HEK293 (cell line): ENCODE data around the gene GLB1L2.

Experiments used
- CTCF ChIA-PET: fragments of 350-600 bp; formaldehyde crosslinking; extraction: SDS; loops from one replicate; lab custom pipeline; 2021; ENCODE audit warnings: antibody characterized with exemption; lab: Yijun Ruan, JAX
- POLR2A ChIA-PET: fragments of 300-600 bp; formaldehyde crosslinking; extraction: SDS; loops from one replicate; lab custom pipeline; 2020; ENCODE audit warnings: antibody characterized with exemption, inconsistent platforms; lab: Yijun Ruan, JAX
- H3K27ac ChIP-seq: fragments of 200-500 bp; sonication (Bioruptor generic); 2 replicates; pipeline ENCODE4 v1.5.1; 2014; ENCODE audit warnings: low read depth, low read length, control low read depth, inconsistent platforms; ENCODE audit errors: extremely low read depth
- H3K36me3 ChIP-seq, 2 experiments: fragments of 200-500 bp in 1 of 2; sonication (Bioruptor generic) in 1 of 2; 1 replicate in 1 of 2; 2 replicates in 1 of 2; pipeline ENCODE4 v1.5.1; 2014 to 2017; ENCODE audit warnings: inconsistent platforms in 2 of 2, low read length in 2 of 2; ENCODE audit not compliant: control insufficient read depth in 2 of 2, insufficient read depth in 1 of 2
- H3K4me1 ChIP-seq: fragments of 200-500 bp; sonication (Bioruptor generic); 2 replicates; pipeline ENCODE4 v1.5.1; 2014; ENCODE audit warnings: mild to moderate bottlenecking, low read length, inconsistent platforms; ENCODE audit not compliant: control insufficient read depth, insufficient read depth
- H3K4me3 ChIP-seq: 2 replicates; pipeline ENCODE4 v1.5.1; 2011; ENCODE audit warnings: low read depth, mild to moderate bottlenecking, control low read depth, low read length, moderate library complexity
- H3K9me3 ChIP-seq: fragments of 200-500 bp; sonication (Bioruptor generic); 2 replicates; pipeline ENCODE4 v1.5.1; 2014; ENCODE audit warnings: low read depth, low read length, inconsistent platforms; ENCODE audit not compliant: control insufficient read depth, insufficient read depth
- KLF7 ChIP-seq: fragments of 450-650 bp; formaldehyde crosslinking; IDR thresholded peaks from 2 replicates; pipeline ENCODE4 v1.5.1; 2016; ENCODE audit warnings: missing biosample characterization, missing genetic modification characterization, borderline replicate concordance
- KLF9 ChIP-seq: fragments of 450-650 bp; formaldehyde crosslinking; IDR thresholded peaks from 2 replicates; pipeline ENCODE4 v1.5.1; 2016; ENCODE audit warnings: missing biosample characterization, missing genetic modification characterization, low read depth
- PBX3 ChIP-seq: sonication (generic); formaldehyde crosslinking; IDR thresholded peaks from 2 replicates; pipeline ENCODE4 v1.8.1; 2022; ENCODE audit warnings: mild to moderate bottlenecking, moderate library complexity, missing genetic modification reagents
- SCRT1 ChIP-seq: fragments of 450-650 bp; formaldehyde crosslinking; IDR thresholded peaks from 2 replicates; pipeline ENCODE4 v1.5.1; 2016; ENCODE audit warnings: missing biosample characterization, missing genetic modification characterization, borderline replicate concordance
- TSHZ1 ChIP-seq: fragments of 450-650 bp; formaldehyde crosslinking; IDR thresholded peaks from 2 replicates; pipeline ENCODE4 v1.5.1; 2016; ENCODE audit warnings: missing biosample characterization, missing genetic modification characterization, borderline replicate concordance
- ZFP3 ChIP-seq: fragments of 450-650 bp; formaldehyde crosslinking; IDR thresholded peaks from 2 replicates; pipeline ENCODE4 v1.5.1; 2016; ENCODE audit warnings: low read depth, missing biosample characterization, missing genetic modification characterization
- ZNF114 ChIP-seq: fragments of 450-650 bp; formaldehyde crosslinking; IDR thresholded peaks from 2 replicates; pipeline ENCODE4 v1.5.0; 2017; ENCODE audit warnings: missing biosample characterization, missing genetic modification characterization
- ZNF133 ChIP-seq: fragments of 450-650 bp; formaldehyde crosslinking; IDR thresholded peaks from 2 replicates; pipeline ENCODE4 v1.5.1; 2016; ENCODE audit warnings: missing biosample characterization, missing genetic modification characterization
- ZNF138 ChIP-seq: fragments of 450-650 bp; formaldehyde crosslinking; IDR thresholded peaks from 2 replicates; pipeline ENCODE4 v1.5.1; 2016; ENCODE audit warnings: missing biosample characterization, missing genetic modification characterization, borderline replicate concordance
- ZNF157 ChIP-seq: fragments of 450-650 bp; formaldehyde crosslinking; IDR thresholded peaks from 2 replicates; pipeline ENCODE4 v1.5.1; 2016; ENCODE audit warnings: missing biosample characterization, missing genetic modification characterization
- ZNF423 ChIP-seq: fragments of 450-650 bp; formaldehyde crosslinking; IDR thresholded peaks from 2 replicates; pipeline ENCODE4 v1.5.1; 2016; ENCODE audit warnings: missing biosample characterization, missing genetic modification characterization
- ZNF48 ChIP-seq: fragments of 450-650 bp; formaldehyde crosslinking; IDR thresholded peaks from 2 replicates; pipeline ENCODE4 v1.5.1; 2016; ENCODE audit warnings: missing biosample characterization, missing genetic modification characterization
- ZNF510 ChIP-seq: fragments of 450-650 bp; formaldehyde crosslinking; IDR thresholded peaks from 2 replicates; pipeline ENCODE4 v1.5.1; 2018; ENCODE audit warnings: mild to moderate bottlenecking, missing genetic modification characterization, missing biosample characterization; ENCODE audit not compliant: insufficient replicate concordance
- ZNF548 ChIP-seq: fragments of 450-650 bp; formaldehyde crosslinking; IDR thresholded peaks from 2 replicates; pipeline ENCODE4 v1.5.1; 2016; ENCODE audit warnings: missing biosample characterization, missing genetic modification characterization
- ZNF558 ChIP-seq: fragments of 450-650 bp; formaldehyde crosslinking; IDR thresholded peaks from 2 replicates; pipeline ENCODE4 v1.5.1; 2016; ENCODE audit warnings: missing biosample characterization, missing genetic modification characterization
- ZNF621 ChIP-seq: fragments of 450-650 bp; formaldehyde crosslinking; IDR thresholded peaks from 2 replicates; pipeline ENCODE4 v1.5.1; 2017; ENCODE audit warnings: missing biosample characterization, missing genetic modification characterization
- ZNF707 ChIP-seq: fragments of 450-650 bp; formaldehyde crosslinking; IDR thresholded peaks from 2 replicates; pipeline ENCODE4 v1.5.1; 2016; ENCODE audit warnings: missing biosample characterization, missing genetic modification characterization
- ZSCAN4 ChIP-seq: fragments of 450-650 bp; formaldehyde crosslinking; IDR thresholded peaks from 2 replicates; pipeline ENCODE4 v1.5.1; 2017; ENCODE audit warnings: missing biosample characterization, missing genetic modification characterization
- TF ChIP-seq, protein P1 (sequence below): fragments of 450-650 bp; formaldehyde crosslinking; IDR thresholded peaks from 2 replicates; pipeline ENCODE4 v1.5.1; 2016; ENCODE audit warnings: missing biosample characterization, missing genetic modification characterization

GLB1L2 gene

GRCh38 chr11:134352111-134352510 lies 20.3 kb downstream of the GLB1L2 start:
- CTCF ChIA-PET, result interaction anchor here (0.7 kb wide), 1 partner anchor 124 kb away, joined by 4 read pairs; no protein-coding TSS in a partner anchor
- TF ChIP-seq ZNF138 (no peak), ZNF621 (tag by site-specific recombination) (no peak), ZFP3 (no peak), ZNF548 (no peak), KLF9 (tag by site-specific recombination) (no peak), TSHZ1 (tag by site-specific recombination) (no peak), ZNF157 (tag by site-specific recombination) (no peak), KLF7 (tag by site-specific recombination) (no peak), ZNF133 (tag by site-specific recombination) (no peak), SCRT1 (tag by site-specific recombination) (no peak), ZNF707 (tag by site-specific recombination) (no peak)
- TF ChIP-seq, protein P1, sequence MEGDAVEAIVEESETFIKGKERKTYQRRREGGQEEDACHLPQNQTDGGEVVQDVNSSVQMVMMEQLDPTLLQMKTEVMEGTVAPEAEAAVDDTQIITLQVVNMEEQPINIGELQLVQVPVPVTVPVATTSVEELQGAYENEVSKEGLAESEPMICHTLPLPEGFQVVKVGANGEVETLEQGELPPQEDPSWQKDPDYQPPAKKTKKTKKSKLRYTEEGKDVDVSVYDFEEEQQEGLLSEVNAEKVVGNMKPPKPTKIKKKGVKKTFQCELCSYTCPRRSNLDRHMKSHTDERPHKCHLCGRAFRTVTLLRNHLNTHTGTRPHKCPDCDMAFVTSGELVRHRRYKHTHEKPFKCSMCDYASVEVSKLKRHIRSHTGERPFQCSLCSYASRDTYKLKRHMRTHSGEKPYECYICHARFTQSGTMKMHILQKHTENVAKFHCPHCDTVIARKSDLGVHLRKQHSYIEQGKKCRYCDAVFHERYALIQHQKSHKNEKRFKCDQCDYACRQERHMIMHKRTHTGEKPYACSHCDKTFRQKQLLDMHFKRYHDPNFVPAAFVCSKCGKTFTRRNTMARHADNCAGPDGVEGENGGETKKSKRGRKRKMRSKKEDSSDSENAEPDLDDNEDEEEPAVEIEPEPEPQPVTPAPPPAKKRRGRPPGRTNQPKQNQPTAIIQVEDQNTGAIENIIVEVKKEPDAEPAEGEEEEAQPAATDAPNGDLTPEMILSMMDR (tag by site-specific recombination), result no peak
- TF ChIP-seq, all 188 proteins: peak for 0
- no peak overlapping the region for H3K27ac ChIP-seq
- H3K4me1 ChIP-seq, result no peaks in the 10 kb centered on the region
- no peaks in the 10 kb centered on the region for H3K9me3 ChIP-seq
- H3K4me3 ChIP-seq, result no peak overlapping the region
- POLR2A ChIA-PET, result interaction anchor here (0.7 kb wide), 1 partner anchor 51 kb away, joined by 3 read pairs; no protein-coding TSS in a partner anchor
- H3K36me3 ChIP-seq, result peaks cover 0 to 17% of the 10 kb centered on the region in 2 experiments; a peak in 2 of 3 replicates

- CTCF ChIA-PET, result interaction anchor here (0.7 to 1.1 kb wide), 2 partner anchors 460 to 720 kb away, joined by 3 to 4 read pairs; no protein-coding TSS in a partner anchor
- H3K36me3 ChIP-seq, result peaks cover 0 to 17% of the 10 kb centered on the region in 2 experiments; a peak in 2 of 3 replicates
- POLR2A ChIA-PET, result no interaction called here
Observed at GRCh38 chr11:134355136-134355535, 23.3 kb downstream of the GLB1L2 start.

More at GRCh38 chr11:134355136-134355535, 23.3 kb downstream of the GLB1L2 start:
- H3K4me3 ChIP-seq, result no peak overlapping the region
- H3K4me1 ChIP-seq, result no peaks in the 10 kb centered on the region
- TF ChIP-seq PBX3 (CRISPR knock-in tag) (no peak), KLF9 (tag by site-specific recombination) (no peak), ZNF510 (tag by site-specific recombination) (no peak), ZNF48 (tag by site-specific recombination) (no peak), ZNF423 (no peak), ZNF114 (tag by site-specific recombination) (no peak), ZNF558 (no peak), ZFP3 (no peak), ZSCAN4 (tag by site-specific recombination) (no peak)
- no peaks in the 10 kb centered on the region for H3K9me3 ChIP-seq
- H3K27ac ChIP-seq, result no peak overlapping the region
